GM13976 (cell line): ENCODE results near the gene TF.

ENCODE experiments used
- DNase-seq: peaks from one replicate; pipeline ENCODE4 v3.0.0; 2012; ENCODE audit warnings: low spot score
- in situ Hi-C: fragments of 300-500 bp; cut with MboI; formaldehyde crosslinking; loops from one replicate; pipeline ENCODE4 v1.12.0; 2022; ENCODE audit warnings: low sequenced_read_pairs, mixed read lengths, inconsistent platforms; ENCODE audit not compliant: unreplicated experiment
- TF ChIP-seq, protein P1 (sequence below): IDR thresholded peaks from 2 replicates; pipeline ENCODE4 v1.5.1; 2012; ENCODE audit warnings: borderline replicate concordance, mild to moderate bottlenecking; ENCODE audit not compliant: insufficient read depth; ENCODE audit errors: extremely low read depth, missing control alignments, control extremely low read depth

TF gene

DNA sequence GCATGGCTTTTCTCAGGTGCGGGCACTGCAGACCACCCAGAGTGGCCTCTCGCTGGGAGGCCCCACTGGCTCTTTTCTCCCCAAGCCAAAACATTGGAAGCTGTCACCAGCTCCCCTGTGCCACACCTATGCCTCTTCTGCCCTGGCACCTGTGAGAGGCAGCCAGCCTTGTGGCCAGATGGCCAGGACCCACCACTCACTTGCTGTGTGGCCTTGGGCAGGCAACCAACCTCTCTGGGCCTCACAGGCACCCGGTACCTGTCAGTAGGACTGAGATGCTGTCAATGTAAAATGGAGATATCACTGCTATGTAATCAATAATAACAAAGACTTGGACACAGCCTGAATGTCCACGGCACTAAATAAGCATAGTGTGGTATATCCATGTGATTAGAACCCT, 96.0 kb downstream of the TF start:
- no peak for DNase-seq
- in situ Hi-C loops = no loop called here
- TF ChIP-seq, protein P1, sequence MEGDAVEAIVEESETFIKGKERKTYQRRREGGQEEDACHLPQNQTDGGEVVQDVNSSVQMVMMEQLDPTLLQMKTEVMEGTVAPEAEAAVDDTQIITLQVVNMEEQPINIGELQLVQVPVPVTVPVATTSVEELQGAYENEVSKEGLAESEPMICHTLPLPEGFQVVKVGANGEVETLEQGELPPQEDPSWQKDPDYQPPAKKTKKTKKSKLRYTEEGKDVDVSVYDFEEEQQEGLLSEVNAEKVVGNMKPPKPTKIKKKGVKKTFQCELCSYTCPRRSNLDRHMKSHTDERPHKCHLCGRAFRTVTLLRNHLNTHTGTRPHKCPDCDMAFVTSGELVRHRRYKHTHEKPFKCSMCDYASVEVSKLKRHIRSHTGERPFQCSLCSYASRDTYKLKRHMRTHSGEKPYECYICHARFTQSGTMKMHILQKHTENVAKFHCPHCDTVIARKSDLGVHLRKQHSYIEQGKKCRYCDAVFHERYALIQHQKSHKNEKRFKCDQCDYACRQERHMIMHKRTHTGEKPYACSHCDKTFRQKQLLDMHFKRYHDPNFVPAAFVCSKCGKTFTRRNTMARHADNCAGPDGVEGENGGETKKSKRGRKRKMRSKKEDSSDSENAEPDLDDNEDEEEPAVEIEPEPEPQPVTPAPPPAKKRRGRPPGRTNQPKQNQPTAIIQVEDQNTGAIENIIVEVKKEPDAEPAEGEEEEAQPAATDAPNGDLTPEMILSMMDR = no peak

DNA sequence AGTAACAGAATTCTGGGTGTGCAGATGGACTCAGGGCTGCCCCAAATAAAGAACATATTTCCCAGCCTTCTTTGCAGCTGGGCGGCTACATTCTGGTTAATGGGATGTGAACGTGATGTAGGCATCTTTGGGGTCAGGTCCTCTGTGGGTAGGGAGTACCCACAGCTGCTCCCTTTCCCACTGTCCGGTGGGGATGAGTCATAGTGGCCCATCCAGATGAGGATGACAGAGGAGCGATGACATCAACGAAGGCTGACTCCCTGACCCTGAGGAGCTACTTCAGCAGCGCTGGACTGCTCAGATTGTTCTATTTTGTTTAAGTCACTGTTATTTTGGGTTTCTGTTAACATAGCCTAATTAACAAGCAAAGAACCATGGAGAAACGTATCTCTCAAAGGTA, 97.4 kb downstream of the TF start:
- in situ Hi-C loops = no loop called here
- TF ChIP-seq, protein P1 = no peak
- DNase-seq = no peak

DNA sequence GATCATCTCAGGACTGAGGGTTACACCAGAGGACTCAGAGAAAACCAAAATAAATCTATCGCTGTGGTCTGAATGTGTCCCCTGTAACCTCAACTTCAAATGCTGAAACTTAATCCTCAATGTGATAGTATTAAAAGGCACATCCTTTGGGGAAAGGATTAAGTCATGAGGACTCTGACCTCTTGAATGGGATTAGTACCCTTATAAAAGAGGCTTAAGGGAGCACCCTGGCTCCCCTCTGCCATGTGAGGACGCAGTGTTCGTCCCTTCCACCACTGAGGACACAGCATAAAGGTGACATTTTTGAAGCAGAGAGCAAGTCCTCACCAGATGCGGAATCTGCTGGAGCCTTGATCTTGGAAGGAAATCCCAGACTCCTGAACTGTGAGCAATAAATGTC, 98.9 kb downstream of the TF start:
- TF ChIP-seq, protein P1 = no peak
- DNase-seq = no peak
- in situ Hi-C loops = no loop called here
